Astrocyte of the spinal cord (primary cell): ENCODE results near the gene ARHGDIB.

Experiments used
- DNase-seq: peaks from one replicate; pipeline ENCODE4 v3.0.0; 2011; ENCODE audit warnings: low read depth, low spot score
- H3K4me3 ChIP-seq: 2 replicates; pipeline ENCODE4 v1.5.1; 2011; ENCODE audit warnings: low read depth, mild to moderate bottlenecking, low read length, moderate library complexity
- in situ Hi-C: cut with HindIII; loops from 2 replicates; pipeline ENCODE4 v1.10.0; 2017; ENCODE audit warnings: low sequenced_read_pairs
- TF ChIP-seq, protein P1 (sequence below): IDR thresholded peaks from 2 replicates; pipeline ENCODE4 v1.5.1; 2012; ENCODE audit warnings: low read depth, mild to moderate bottlenecking, low read length, inconsistent platforms

ARHGDIB gene

DNA sequence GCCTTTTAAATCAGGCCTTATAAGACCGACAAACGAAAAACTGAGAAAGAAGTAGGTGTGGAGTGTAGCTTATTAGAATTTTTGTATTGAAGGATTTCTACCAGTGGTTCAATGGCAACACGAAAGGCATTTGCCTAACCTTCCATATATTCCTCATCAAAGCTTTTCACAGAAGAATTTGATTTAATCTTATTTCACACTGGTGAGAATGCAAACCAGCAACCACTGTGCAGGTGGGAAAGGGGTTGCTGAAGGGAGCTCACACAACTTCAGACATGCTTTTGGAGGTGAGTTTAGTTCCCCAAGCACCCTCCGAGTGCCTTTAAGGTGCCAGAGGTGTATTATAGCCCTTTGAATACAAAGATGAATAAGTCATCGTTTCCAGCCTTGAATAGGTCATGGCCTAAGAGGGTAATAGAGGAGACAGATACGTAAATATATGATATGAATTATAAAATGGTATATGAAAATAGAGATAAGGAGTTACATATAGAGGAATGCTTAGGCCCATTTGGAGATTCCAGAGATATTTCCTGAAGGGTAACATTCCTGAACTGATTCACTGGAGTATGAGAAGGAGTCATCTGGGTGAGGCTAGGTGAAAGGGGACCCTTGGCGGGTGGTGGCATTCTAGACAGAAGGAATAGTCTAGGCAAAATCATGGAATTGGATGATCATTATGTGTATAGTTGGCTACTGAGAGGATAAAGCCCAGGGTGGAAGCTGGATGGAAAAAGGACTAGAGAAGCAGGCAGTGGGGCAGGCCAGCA lies 29.4 kb downstream of the ARHGDIB start:
- H3K4me3 ChIP-seq, result no peak overlapping the region
- TF ChIP-seq, protein P1, sequence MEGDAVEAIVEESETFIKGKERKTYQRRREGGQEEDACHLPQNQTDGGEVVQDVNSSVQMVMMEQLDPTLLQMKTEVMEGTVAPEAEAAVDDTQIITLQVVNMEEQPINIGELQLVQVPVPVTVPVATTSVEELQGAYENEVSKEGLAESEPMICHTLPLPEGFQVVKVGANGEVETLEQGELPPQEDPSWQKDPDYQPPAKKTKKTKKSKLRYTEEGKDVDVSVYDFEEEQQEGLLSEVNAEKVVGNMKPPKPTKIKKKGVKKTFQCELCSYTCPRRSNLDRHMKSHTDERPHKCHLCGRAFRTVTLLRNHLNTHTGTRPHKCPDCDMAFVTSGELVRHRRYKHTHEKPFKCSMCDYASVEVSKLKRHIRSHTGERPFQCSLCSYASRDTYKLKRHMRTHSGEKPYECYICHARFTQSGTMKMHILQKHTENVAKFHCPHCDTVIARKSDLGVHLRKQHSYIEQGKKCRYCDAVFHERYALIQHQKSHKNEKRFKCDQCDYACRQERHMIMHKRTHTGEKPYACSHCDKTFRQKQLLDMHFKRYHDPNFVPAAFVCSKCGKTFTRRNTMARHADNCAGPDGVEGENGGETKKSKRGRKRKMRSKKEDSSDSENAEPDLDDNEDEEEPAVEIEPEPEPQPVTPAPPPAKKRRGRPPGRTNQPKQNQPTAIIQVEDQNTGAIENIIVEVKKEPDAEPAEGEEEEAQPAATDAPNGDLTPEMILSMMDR, result no peak
- no peak for DNase-seq
- in situ Hi-C loops, result no loop called here

DNA sequence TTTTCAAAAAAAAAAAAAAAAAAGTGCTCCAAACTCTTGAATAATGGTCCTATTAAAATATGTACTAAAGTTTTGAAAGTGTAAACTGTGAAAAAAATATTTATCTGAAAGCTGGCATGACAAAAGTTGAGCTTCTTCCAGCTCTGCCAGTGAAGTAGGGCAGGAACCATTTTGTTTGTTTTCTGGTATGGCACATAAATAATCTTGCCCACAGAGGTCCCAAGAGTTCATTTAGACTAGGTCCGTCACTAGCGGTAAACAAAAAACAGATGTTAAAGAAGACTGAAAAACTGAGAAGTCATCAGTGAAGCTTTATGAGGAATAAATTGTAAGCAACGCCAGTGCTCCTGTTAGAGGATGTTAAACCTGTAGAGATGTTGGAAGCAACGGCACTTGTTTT lies 30.0 kb downstream of the ARHGDIB start:
- TF ChIP-seq, protein P1, result no peak
- DNase-seq, result no peak
- in situ Hi-C loops, result no loop called here
- no peak overlapping the region for H3K4me3 ChIP-seq

DNA sequence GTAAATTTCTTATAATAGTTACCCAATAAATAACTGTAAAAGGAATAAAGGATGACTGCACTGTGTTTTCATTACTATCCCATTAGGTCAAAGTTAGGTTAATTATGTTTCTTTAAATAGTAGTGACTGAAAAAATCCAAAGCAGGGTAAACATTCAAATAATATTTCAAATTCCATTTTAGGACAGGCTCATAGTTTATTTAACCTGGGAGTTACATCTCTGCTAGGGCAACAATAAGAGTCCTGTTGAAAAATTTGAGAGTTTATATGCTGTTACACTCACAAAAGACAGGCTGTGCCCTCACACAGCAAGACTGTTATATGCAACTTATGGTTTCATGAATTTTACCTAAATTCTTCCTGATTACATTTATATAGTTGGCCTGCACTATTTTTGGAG lies 31.1 kb downstream of the ARHGDIB start:
- in situ Hi-C loops, result no loop called here
- TF ChIP-seq, protein P1, result peak; percentile 20
- H3K4me3 ChIP-seq, result no peak overlapping the region
- DNase-seq, result peak; percentile 50

DNA sequence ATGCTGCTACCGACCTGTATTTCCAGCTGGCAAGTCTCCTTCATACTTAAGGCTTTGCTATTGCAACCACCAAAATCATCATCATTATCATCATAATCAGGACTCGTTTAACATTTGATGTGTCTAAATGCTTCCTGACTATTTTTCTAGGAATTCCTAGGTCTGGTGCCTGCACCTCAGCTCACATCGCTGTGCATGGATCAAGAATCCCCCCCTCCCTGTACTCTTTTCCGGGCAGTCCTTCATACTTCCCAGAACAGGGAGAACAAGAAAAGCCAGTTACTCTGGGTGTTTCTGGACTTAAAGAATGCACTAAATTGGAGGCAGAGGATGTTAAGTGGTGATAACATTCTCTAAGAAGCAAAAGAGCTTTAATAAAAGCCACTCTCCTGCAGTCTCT lies 32.5 kb downstream of the ARHGDIB start:
- no peak for DNase-seq
- in situ Hi-C loops, result no loop called here
- H3K4me3 ChIP-seq, result no peak overlapping the region
- TF ChIP-seq, protein P1, result no peak

DNA sequence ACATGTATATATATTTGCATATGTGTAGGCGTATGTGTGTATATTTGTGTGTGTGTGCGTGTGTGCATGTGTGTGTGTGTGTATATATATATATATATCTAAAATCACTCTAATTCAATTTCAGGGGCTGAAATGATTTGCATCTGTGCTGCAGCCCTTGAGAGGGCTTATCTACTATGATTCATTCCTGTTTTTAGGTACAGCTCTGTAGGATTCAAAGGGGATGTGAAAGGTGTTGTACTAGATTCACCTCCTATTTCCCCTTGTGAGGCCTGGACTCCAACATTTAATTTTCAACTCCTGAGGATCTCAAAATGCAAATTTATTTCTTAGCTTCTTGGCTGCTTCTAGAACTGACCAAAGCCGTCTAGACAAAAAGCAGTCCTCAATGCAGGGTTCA lies 34.1 kb downstream of the ARHGDIB start:
- in situ Hi-C loops, result no loop called here
- TF ChIP-seq, protein P1, result no peak
- no peak for DNase-seq
- no peak overlapping the region for H3K4me3 ChIP-seq

DNA sequence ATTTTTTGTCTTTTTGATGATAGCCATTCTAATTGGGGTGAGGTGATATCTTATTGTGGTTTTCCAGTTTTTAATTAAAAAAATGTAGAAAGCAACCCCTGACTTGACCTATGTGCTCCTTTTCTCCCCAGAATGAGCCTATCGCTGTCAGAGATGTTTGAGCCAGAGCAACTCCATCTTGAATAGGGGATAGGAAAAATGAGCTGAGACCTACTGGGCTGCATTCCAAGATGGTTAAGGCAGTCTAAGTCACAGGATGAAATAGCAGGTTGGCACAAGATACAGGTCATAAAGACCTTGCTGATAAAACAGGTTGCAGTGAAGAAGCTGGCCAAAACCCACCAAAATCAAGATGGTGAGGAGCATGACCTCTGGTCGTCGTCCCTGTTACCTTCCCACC lies 36.9 kb downstream of the ARHGDIB start:
- H3K4me3 ChIP-seq, result no peak overlapping the region
- TF ChIP-seq, protein P1, result no peak
- in situ Hi-C loops, result no loop called here
- no peak for DNase-seq
